ENCODE results near the gene SARM1. TPM values are rescaled to one million over a fixed set of nuclear protein-coding genes. Genes with fewer than 3 reads are reported as not detected.

Gene SARM1
- total RNA-seq, 6 experiments from 2014 or later = 2.8 to 5.1 (median 3.9) TPM

DNA sequence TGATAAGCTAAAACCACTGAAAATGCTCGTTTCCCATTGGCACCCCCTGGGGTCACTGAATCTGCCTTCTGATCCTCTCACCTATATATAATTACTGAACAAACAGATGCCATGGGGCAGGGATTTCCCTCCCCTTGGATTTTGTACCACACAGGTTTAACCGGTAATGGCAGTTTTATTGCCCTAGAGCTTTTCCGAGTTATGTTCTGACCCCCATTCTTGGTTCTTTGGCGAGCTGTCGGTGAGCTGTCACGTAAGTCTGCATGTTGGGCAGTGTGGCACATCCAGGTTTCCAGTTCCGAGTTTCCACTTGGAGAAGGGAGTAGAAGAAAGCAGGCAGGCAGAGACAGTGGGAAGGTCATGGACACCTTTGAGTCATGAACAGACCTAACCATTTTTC is 45.4 kb upstream of the SARM1 start:
- DNase-seq (peak in 1 of 3 donors; percentile 18), ATAC-seq (no peak)
- H3K27me3 ChIP-seq = no peaks in the 10 kb centered on the region
- no peak overlapping the region for H3K4me3 ChIP-seq
- 66% methylated on average over 3 of the region's 7 CpGs for WGBS (ENCODE audit: insufficient coverage, low coverage, low lambda C conversion rate, missing lambda C conversion rate)
- no peak overlapping the region for H3K27ac ChIP-seq
- H3K4me1 ChIP-seq = peaks cover 0 to 47% (median 9%) of the 10 kb centered on the region in 4 donors
- intact Hi-C loops (cut with DNase I) = no loop called here
- no peaks in the 10 kb centered on the region for H3K9me3 ChIP-seq
- TF ChIP-seq, protein P1, sequence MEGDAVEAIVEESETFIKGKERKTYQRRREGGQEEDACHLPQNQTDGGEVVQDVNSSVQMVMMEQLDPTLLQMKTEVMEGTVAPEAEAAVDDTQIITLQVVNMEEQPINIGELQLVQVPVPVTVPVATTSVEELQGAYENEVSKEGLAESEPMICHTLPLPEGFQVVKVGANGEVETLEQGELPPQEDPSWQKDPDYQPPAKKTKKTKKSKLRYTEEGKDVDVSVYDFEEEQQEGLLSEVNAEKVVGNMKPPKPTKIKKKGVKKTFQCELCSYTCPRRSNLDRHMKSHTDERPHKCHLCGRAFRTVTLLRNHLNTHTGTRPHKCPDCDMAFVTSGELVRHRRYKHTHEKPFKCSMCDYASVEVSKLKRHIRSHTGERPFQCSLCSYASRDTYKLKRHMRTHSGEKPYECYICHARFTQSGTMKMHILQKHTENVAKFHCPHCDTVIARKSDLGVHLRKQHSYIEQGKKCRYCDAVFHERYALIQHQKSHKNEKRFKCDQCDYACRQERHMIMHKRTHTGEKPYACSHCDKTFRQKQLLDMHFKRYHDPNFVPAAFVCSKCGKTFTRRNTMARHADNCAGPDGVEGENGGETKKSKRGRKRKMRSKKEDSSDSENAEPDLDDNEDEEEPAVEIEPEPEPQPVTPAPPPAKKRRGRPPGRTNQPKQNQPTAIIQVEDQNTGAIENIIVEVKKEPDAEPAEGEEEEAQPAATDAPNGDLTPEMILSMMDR (IDR thresholded peaks at IDR 0.05) = no peak
- no peak for TF ChIP-seq POLR2A (IDR thresholded peaks at IDR 0.05)
- peaks cover 0 to 51% (median 15%) of the 10 kb centered on the region in 4 donors for H3K36me3 ChIP-seq

DNA sequence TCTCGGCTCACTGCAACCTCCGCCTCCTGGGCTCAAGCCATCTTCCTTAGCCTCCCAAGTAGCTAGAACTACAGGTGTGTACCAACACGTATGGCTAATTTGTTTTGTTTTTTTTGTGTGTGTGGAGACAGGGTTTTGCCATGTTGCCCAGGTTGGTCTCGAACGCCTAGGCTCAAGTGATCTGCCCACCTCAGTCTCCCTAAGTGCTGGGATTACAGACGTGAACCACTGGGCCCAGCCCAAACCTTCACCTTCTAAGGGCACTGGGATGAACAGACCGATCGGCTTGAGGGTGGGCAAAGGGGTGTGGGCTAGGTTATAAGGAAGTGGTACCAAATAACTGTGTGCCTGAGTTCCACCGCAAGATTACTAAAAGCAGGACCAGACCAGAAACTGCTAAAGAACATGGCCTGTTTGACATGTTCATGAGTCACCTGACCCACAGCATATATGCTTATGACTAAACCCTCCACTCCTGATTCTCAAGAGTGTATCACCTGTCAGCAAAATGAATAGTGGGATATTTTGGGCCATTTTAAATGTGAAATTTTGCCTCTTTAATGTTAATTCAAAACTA is 44.4 kb upstream of the SARM1 start:
- Histone ChIP-seq H3K9me3 (no peaks in the 10 kb centered on the region), H3K4me3 (no peak overlapping the region), H3K36me3 (peaks cover 0 to 58% (median 18%) of the 10 kb centered on the region in 4 donors), H3K27ac (no peak overlapping the region), H3K4me1 (peaks cover 0 to 40% (median 9%) of the 10 kb centered on the region in 4 donors), H3K27me3 (no peaks in the 10 kb centered on the region)
- TF ChIP-seq, protein P1 (IDR thresholded peaks at IDR 0.05) = no peak
- no peak for TF ChIP-seq POLR2A (IDR thresholded peaks at IDR 0.05)
- ATAC-seq (no peak), DNase-seq (peak in 1 of 3 donors; percentile 23)
- intact Hi-C loops (cut with DNase I) = no loop called here
- 78% methylated on average over 4 of the region's 9 CpGs for WGBS (ENCODE audit: insufficient coverage, low coverage, low lambda C conversion rate, missing lambda C conversion rate)

DNA sequence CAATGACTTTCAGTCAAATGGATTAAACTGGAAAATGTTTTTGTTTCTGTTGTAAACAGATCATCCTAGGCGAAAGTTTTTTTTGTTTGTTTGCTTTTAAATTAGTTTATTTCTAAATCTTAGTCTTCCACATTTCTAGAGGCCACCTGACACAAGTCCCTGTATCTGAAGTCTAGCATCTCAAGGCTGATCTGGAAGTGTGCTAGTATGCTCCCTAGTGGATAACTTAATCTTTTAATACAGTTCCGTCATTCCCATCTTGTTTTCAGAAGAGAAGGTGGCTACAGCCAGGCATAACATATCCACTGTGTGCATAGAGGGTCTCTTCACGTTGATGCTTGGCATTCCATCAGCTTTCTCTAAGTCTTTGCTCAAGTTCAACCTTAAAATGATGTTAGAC is 43.8 kb upstream of the SARM1 start:
- ATAC-seq = no peak
- Histone ChIP-seq H3K4me3 (no peak overlapping the region), H3K27me3 (no peaks in the 10 kb centered on the region), H3K27ac (peak overlapping the region in 1 of 3 donors; percentile 3), H3K36me3 (peaks cover 0 to 58% (median 18%) of the 10 kb centered on the region in 4 donors), H3K4me1 (peaks cover 0 to 38% (median 9%) of the 10 kb centered on the region in 4 donors), H3K9me3 (no peaks in the 10 kb centered on the region)
- no peak for TF ChIP-seq POLR2A (IDR thresholded peaks at IDR 0.05)
- TF ChIP-seq, protein P1 (IDR thresholded peaks at IDR 0.05) = no peak
- intact Hi-C loops (cut with DNase I) = no loop called here
- DNase-seq = no peak
- 73% methylated on average over 3 of the region's 3 CpGs for WGBS (ENCODE audit: insufficient coverage, low coverage, low lambda C conversion rate, missing lambda C conversion rate)

DNA sequence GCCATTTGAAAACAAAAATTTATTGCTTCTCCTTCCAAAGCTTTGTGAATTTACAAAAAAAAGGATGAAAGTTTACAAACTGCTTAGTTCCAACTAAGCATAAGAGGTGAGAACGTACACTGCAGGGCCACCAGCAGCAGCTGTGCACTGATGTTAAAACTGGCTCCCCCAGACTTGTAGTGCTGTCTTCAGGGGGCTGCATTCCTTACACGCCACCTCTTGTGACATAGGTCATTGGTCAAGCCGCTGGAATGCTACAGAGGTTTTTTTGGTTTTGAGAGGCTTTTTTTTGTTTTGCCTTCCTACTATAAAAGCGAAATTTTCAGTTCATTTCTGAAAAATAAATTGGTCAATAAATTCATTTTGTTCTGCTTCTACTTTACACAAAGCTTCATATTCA is 43.2 kb upstream of the SARM1 start:
- intact Hi-C loops (cut with DNase I) = no loop called here
- no peak for TF ChIP-seq POLR2A (IDR thresholded peaks at IDR 0.05)
- TF ChIP-seq, protein P1 (IDR thresholded peaks at IDR 0.05) = no peak
- ATAC-seq (no peak), DNase-seq (peak in 1 of 3 donors; percentile 7)
- H3K4me1 ChIP-seq = peaks cover 0 to 32% (median 9%) of the 10 kb centered on the region in 4 donors
- 58% methylated on average over 4 of the region's 4 CpGs for WGBS (ENCODE audit: insufficient coverage, low coverage, low lambda C conversion rate, missing lambda C conversion rate)
- H3K4me3 ChIP-seq = no peak overlapping the region
- H3K27me3 ChIP-seq = no peaks in the 10 kb centered on the region
- H3K27ac ChIP-seq = no peak overlapping the region
- H3K9me3 ChIP-seq = no peaks in the 10 kb centered on the region
- H3K36me3 ChIP-seq = peaks cover 0 to 58% (median 18%) of the 10 kb centered on the region in 4 donors
